Measurements from ENCODE around the gene IFNB1. TPM values are rescaled to one million over a fixed set of nuclear protein-coding genes. Genes with fewer than 3 reads are reported as not detected.

IFNB1 gene
- total RNA-seq = not detected
- not detected for polyA plus RNA-seq (ENCODE audit: insufficient read depth, low read depth, low replicate concordance)
- long read RNA-seq, donor 1 = 0 reads
- long read RNA-seq, donor 2 = 0 reads

GRCh38 chr9:21077781-21078180 lies at the start of gene IFNB1:
Gene IFNB1 (minus strand): TSS chr9:21077942. CDS start chr9:21077869, 73 bp downstream.
- H3K9me3 ChIP-seq = no peaks in the 10 kb centered on the region
- H3K27ac ChIP-seq = no peak within 1 kb of the TSS
- no peaks in the 10 kb centered on the region for H3K27me3 ChIP-seq
- no peak for DNase-seq
- no peak for TF ChIP-seq POLR2A (IDR thresholded peaks at IDR 0.05)
- H3K4me1 ChIP-seq = no peaks in the 10 kb centered on the region
- no peak within 1 kb of the TSS for H3K4me3 ChIP-seq
- 90 to 93% methylated on average over 3 of the region's 3 CpGs for WGBS, 2 donors
- intact Hi-C loops (cut with DNase I; ENCODE audit: low total_unique reads) = no loop called here
- H3K36me3 ChIP-seq (ENCODE audit: low read depth, missing control alignments) = no peaks in the 10 kb centered on the region

GRCh38 chr9:21121595-21122251 lies 44.0 kb upstream of the IFNB1 start:
- WGBS, 2 donors = 77 to 95% methylated on average over 4 of the region's 4 CpGs
- intact Hi-C loops (cut with DNase I; ENCODE audit: low total_unique reads) = no loop called here
- H3K27ac ChIP-seq = no peak overlapping the region
- no peaks in the 10 kb centered on the region for H3K9me3 ChIP-seq
- no peak for DNase-seq
- H3K27me3 ChIP-seq = no peaks in the 10 kb centered on the region
- no peak overlapping the region for H3K4me3 ChIP-seq
- TF ChIP-seq CTCF (IDR thresholded peaks at IDR 0.05) = no peak
- no peak for TF ChIP-seq POLR2A (IDR thresholded peaks at IDR 0.05)
- H3K4me1 ChIP-seq = no peaks in the 10 kb centered on the region
- H3K36me3 ChIP-seq (ENCODE audit: low read depth, missing control alignments) = no peaks in the 10 kb centered on the region

- 69 to 74% methylated on average over 2 of the region's 2 CpGs for WGBS, 2 donors
- Histone ChIP-seq H3K27me3 (no peaks in the 10 kb centered on the region), H3K9me3 (no peaks in the 10 kb centered on the region), H3K27ac (no peak overlapping the region), H3K4me3 (no peak overlapping the region), H3K4me1 (no peaks in the 10 kb centered on the region), H3K36me3 (ENCODE audit: low read depth, missing control alignments) (no peaks in the 10 kb centered on the region)
- TF ChIP-seq POLR2A (IDR thresholded peaks at IDR 0.05) (no peak), CTCF (IDR thresholded peaks at IDR 0.05) (no peak)
- intact Hi-C loops (cut with DNase I; ENCODE audit: low total_unique reads) = no loop called here
- DNase-seq = no peak
Measured at GRCh38 chr9:21121079-21121478, 43.3 kb upstream of the IFNB1 start.

GRCh38 chr9:21119093-21119770 lies 41.5 kb upstream of the IFNB1 start:
- no peak overlapping the region for H3K4me3 ChIP-seq
- no peak for TF ChIP-seq CTCF (IDR thresholded peaks at IDR 0.05)
- TF ChIP-seq POLR2A (IDR thresholded peaks at IDR 0.05) = no peak
- whole genome bisulfite sequencing, 2 donors = 83 to 84% methylated on average over 7 of the region's 7 CpGs
- no peak overlapping the region for H3K27ac ChIP-seq
- DNase-seq = no peak
- no peaks in the 10 kb centered on the region for H3K36me3 ChIP-seq (ENCODE audit: low read depth, missing control alignments)
- H3K27me3 ChIP-seq = no peaks in the 10 kb centered on the region
- no peaks in the 10 kb centered on the region for H3K9me3 ChIP-seq
- intact Hi-C loops (cut with DNase I; ENCODE audit: low total_unique reads) = no loop called here
- no peaks in the 10 kb centered on the region for H3K4me1 ChIP-seq

- H3K36me3 ChIP-seq (ENCODE audit: low read depth, missing control alignments) = no peaks in the 10 kb centered on the region
- TF ChIP-seq CTCF (IDR thresholded peaks at IDR 0.05) (no peak), POLR2A (IDR thresholded peaks at IDR 0.05) (no peak)
- H3K9me3 ChIP-seq = no peaks in the 10 kb centered on the region
- no peak overlapping the region for H3K27ac ChIP-seq
- WGBS, 2 donors = 79 to 83% methylated on average over 2 of the region's 2 CpGs
- no peak for DNase-seq
- intact Hi-C loops (cut with DNase I; ENCODE audit: low total_unique reads) = no loop called here
- no peaks in the 10 kb centered on the region for H3K4me1 ChIP-seq
- no peaks in the 10 kb centered on the region for H3K27me3 ChIP-seq
- H3K4me3 ChIP-seq = no peak overlapping the region
Measured at GRCh38 chr9:21114311-21114710, 36.6 kb upstream of the IFNB1 start.

All from testis (tissue), 5 donors.